K562 (cell line): Measurements from ENCODE around the gene LDAH. TPM values are rescaled to one million over a fixed set of nuclear protein-coding genes. Genes with fewer than 3 reads are reported as not detected.

ENCODE experiments used
- ATAC-seq: fragments of 200-7000 bp; cut with Tn5 transposase; 3 replicates; pipeline ENCODE4 v1.9.1; 2020; ENCODE audit warnings: moderate library complexity
- BruUV-seq: library from RNA; stranded (reverse); fragments of 400-500 nt; replicated peaks from 2 replicates; lab custom pipeline; 2021; lab: Mats Ljungman, UMichigan
- CTCF ChIA-PET: fragments of 300-600 bp; formaldehyde crosslinking; extraction: SDS; loops from one replicate; lab custom pipeline; 2021; ENCODE audit warnings: low intra/inter-chr PET ratio; lab: Yijun Ruan, JAX
- POLR2A ChIA-PET: fragments of 300-600, 350-650 bp; sonication (Branson Sonifier 250); formaldehyde crosslinking; extraction: SDS; loops from one replicate; lab custom pipeline; 2021; ENCODE audit warnings: antibody characterized with exemption, inconsistent platforms; lab: Yijun Ruan, JAX
- DNase-seq, 4 experiments: peaks; one replicate each; pipeline versions ENCODE4 v3.0.0 to v3.0.0-alpha.2; 2011 to 2018; ENCODE audit warnings: low spot score in 3 of 4, mixed read lengths in 3 of 4; ENCODE audit errors: extremely low read depth in 1 of 4
- FAIRE-seq: peaks from 2 replicates; lab custom pipeline; 2011; peaks lifted over from hg19 to GRCh38; lab: Jason Lieb, UNC
- H2AFZ ChIP-seq: 2 replicates; pipeline ENCODE4 v1.6.0; 2011; ENCODE audit warnings: low read depth, low read length, control low read depth, inconsistent platforms
- H3K27ac ChIP-seq: fragments of 200-600 bp; 3 replicates; pipeline ENCODE4 v1.8.0; 2011; ENCODE audit warnings: low read depth, mild to moderate bottlenecking, control low read depth, inconsistent platforms, low read length, moderate library complexity, mixed read lengths; ENCODE audit errors: extremely low read depth
- H3K27me3 ChIP-seq, 2 experiments: fragments of 300-600 bp in 1 of 2; 2 replicates in 1 of 2; 3 replicates in 1 of 2; pipeline versions ENCODE4 v1.6.0 to v1.8.0; 2011; ENCODE audit warnings: inconsistent platforms in 2 of 2, low read length in 2 of 2, mild to moderate bottlenecking in 1 of 2, mixed read lengths in 1 of 2, moderate library complexity in 1 of 2; ENCODE audit not compliant: control insufficient read depth in 2 of 2, insufficient read depth in 2 of 2
- H3K36me3 ChIP-seq: fragments of 300-600 bp; 3 replicates; pipeline ENCODE4 v1.8.0; 2011; ENCODE audit warnings: mild to moderate bottlenecking, low read length, inconsistent platforms; ENCODE audit not compliant: control insufficient read depth, insufficient read depth
- H3K4me1 ChIP-seq, 2 experiments: fragments of 200-600 bp in 1 of 2; replicated peaks in 1 of 2; 2 replicates in 1 of 2; 3 replicates in 1 of 2; pipeline versions ENCODE4 v1.5.1 to v1.8.0; 2011; ENCODE audit warnings: inconsistent platforms in 2 of 2, low read length in 2 of 2, mild to moderate bottlenecking in 1 of 2, mixed read lengths in 1 of 2, moderate library complexity in 1 of 2; ENCODE audit not compliant: control insufficient read depth in 2 of 2, insufficient read depth in 2 of 2
- H3K4me2 ChIP-seq: 2 replicates; pipeline ENCODE4 v1.6.1; 2011; ENCODE audit warnings: low read length, control low read depth, inconsistent platforms, mixed read lengths; ENCODE audit not compliant: insufficient read depth
- H3K4me3 ChIP-seq: fragments of 200-600 bp; sonication (generic), shearing (Covaris generic); 2 replicates; pipeline ENCODE4 v1.5.1; 2016; ENCODE audit warnings: control low read depth, inconsistent platforms
- H3K79me2 ChIP-seq: fragments of 200-600 bp; 3 replicates; pipeline ENCODE4 v1.8.0; 2011; ENCODE audit warnings: low read length, inconsistent platforms; ENCODE audit not compliant: control insufficient read depth, insufficient read depth
- H3K9ac ChIP-seq, 2 experiments: 2 replicates each; pipeline versions ENCODE4 v1.6.0 to v1.6.1; 2011; ENCODE audit warnings: low read depth in 2 of 2, low read length in 2 of 2, control low read depth in 1 of 2, inconsistent platforms in 1 of 2, mild to moderate bottlenecking in 1 of 2, mixed read lengths in 1 of 2; ENCODE audit not compliant: insufficient read depth in 1 of 2
- H3K9me1 ChIP-seq: one replicate; pipeline ENCODE4 v1.6.0; 2011; ENCODE audit warnings: inconsistent platforms, mild to moderate bottlenecking, low read length, moderate library complexity; ENCODE audit not compliant: control insufficient read depth, insufficient read depth
- H3K9me3 ChIP-seq: replicated peaks from 2 replicates; pipeline ENCODE4 v1.5.1; 2011; ENCODE audit warnings: low read depth, low read length, inconsistent platforms; ENCODE audit not compliant: control insufficient read depth, insufficient read depth
- H4K20me1 ChIP-seq: replicated peaks from 2 replicates; pipeline ENCODE4 v1.6.1; 2011; ENCODE audit warnings: low read length, inconsistent platforms, mixed read lengths; ENCODE audit not compliant: control insufficient read depth, insufficient read depth
- BRD4 ChIP-seq: fragments of 200-600 bp; sonication (generic); IDR thresholded peaks from 2 replicates; pipeline ENCODE4 v1.6.1; 2017; ENCODE audit warnings: inconsistent platforms
- C11orf30 ChIP-seq: fragments of 450-650 bp; IDR thresholded peaks from 2 replicates; pipeline ENCODE4 v1.6.1; 2016; ENCODE audit warnings: low read depth, mild to moderate bottlenecking
- CBX3 ChIP-seq, 2 experiments: IDR thresholded peaks; 1 replicate in 1 of 2; 2 replicates in 1 of 2; pipeline ENCODE4 v1.6.1; 2012; ENCODE audit warnings: inconsistent platforms in 2 of 2, low read length in 2 of 2, borderline replicate concordance in 1 of 2, control low read depth in 1 of 2
- FOXJ2 ChIP-seq: fragments of 200-800 bp; sonication (Bioruptor generic); IDR thresholded peaks from 2 replicates; pipeline ENCODE4 v1.6.1; 2016; ENCODE audit warnings: missing genetic modification characterization, missing compliant biosample characterization
- HLTF ChIP-seq: fragments of 450-650 bp; IDR thresholded peaks from 2 replicates; pipeline ENCODE4 v1.6.1; 2016
- NFRKB ChIP-seq: fragments of 450-650 bp; IDR thresholded peaks from 2 replicates; pipeline ENCODE4 v1.6.1; 2016; ENCODE audit warnings: low read depth
- POLR2G ChIP-seq: fragments of 200-400 bp; formaldehyde crosslinking; IDR thresholded peaks from 2 replicates; pipeline ENCODE4 v1.6.1; 2017; ENCODE audit warnings: low read depth, mild to moderate bottlenecking, antibody characterized with exemption, low read length, moderate library complexity
- SMAD4 ChIP-seq: fragments of 250-450 bp; sonication (Bioruptor Pico); conservative IDR thresholded peaks from 2 replicates; pipeline ENCODE4 v1.8.0; 2021; ENCODE audit warnings: inconsistent platforms, mild to moderate bottlenecking, moderate library complexity
- TCFL5 ChIP-seq: fragments of 250-450 bp; sonication (Bioruptor Pico); conservative IDR thresholded peaks from 2 replicates; pipeline ENCODE4 v1.6.1; 2021; ENCODE audit warnings: mild to moderate bottlenecking, moderate library complexity, matching md5 sums
- XRCC4 ChIP-seq: IDR thresholded peaks from one replicate; pipeline ENCODE4 v1.6.1; 2011; ENCODE audit not compliant: insufficient read depth, insufficient read length; ENCODE audit errors: extremely low read depth
- WGBS: fragments of 100-300 bp; shearing (Covaris generic); methylation state at CpG from one replicate; pipeline ENCODE4 v1.1.6; 2016; ENCODE audit warnings: low coverage, mixed read lengths; ENCODE audit not compliant: insufficient coverage; ENCODE audit errors: missing lambda C conversion rate; 5-methylcytosine and 5-hydroxymethylcytosine counted together
- in situ Hi-C: fragments of 300-500 bp; cut with MboI; formaldehyde crosslinking; loops from 4 replicates; pipeline ENCODE4 v1.15.0; 2018; ENCODE audit warnings: inconsistent platforms, mixed read lengths
- intact Hi-C: fragments of 100-400 bp; cut with micrococcal nuclease; formaldehyde crosslinking; loops from 2 replicates; pipeline ENCODE4 v1.14.2; 2022
- polyA plus RNA-seq, 8 experiments: library from polyadenylated mRNA; depleted of rRNA in 4 of 8; stranded (reverse) in 5 of 8; unstranded in 3 of 8; fragments of >200 nt; fragmentation: Nextera tagmentation in 2 of 8; fragmentation: Illumina TruSeq in 1 of 8; extraction: Ambion mirVana in 2 of 8; extraction: Trizol in 1 of 8; gene quantifications; 2 replicates each; pipeline versions ENCODE4 v1.2.1 to v1.2.3, GENCODE V29; 2011 to 2014; ENCODE audit warnings: inconsistent platforms in 1 of 8, missing spikeins in 1 of 8
- total RNA-seq, 7 experiments: library from RNA; depleted of rRNA in 6 of 7; stranded (reverse); fragments of >200 nt in 6 of 7; fragmentation: Illumina TruSeq in 2 of 7; extraction: Trizol in 2 of 7; gene quantifications; 2 replicates each; pipeline versions ENCODE4 v1.2.1 to v1.2.3, GENCODE V29; 2011 to 2021; ENCODE audit warnings: low replicate concordance in 1 of 7
- TF ChIP-seq, protein P1 (sequence below): IDR thresholded peaks from 2 replicates; pipeline ENCODE4 v1.6.1; 2016; ENCODE audit warnings: missing genetic modification characterization, missing compliant biosample characterization
- TF ChIP-seq, protein P2 (sequence below): fragments of 250-450 bp; sonication (Bioruptor Pico); IDR thresholded peaks from 2 replicates; pipeline ENCODE4 v1.5.0; 2020; ENCODE audit warnings: mild to moderate bottlenecking, borderline replicate concordance
- TF ChIP-seq, protein P3 (sequence below), 2 experiments: fragments of 450-650 bp; conservative IDR thresholded peaks; 2 replicates each; pipeline ENCODE4 v1.6.1; 2017; ENCODE audit warnings: mild to moderate bottlenecking in 2 of 2, moderate library complexity in 2 of 2

The LDAH gene
- total and polyA plus RNA-seq, 9 of the 15 experiments (the other 6 are each of a cell fraction or from before 2014, with no cell fraction given), result 22.3 to 60.1 (median 40.0) TPM

DNA sequence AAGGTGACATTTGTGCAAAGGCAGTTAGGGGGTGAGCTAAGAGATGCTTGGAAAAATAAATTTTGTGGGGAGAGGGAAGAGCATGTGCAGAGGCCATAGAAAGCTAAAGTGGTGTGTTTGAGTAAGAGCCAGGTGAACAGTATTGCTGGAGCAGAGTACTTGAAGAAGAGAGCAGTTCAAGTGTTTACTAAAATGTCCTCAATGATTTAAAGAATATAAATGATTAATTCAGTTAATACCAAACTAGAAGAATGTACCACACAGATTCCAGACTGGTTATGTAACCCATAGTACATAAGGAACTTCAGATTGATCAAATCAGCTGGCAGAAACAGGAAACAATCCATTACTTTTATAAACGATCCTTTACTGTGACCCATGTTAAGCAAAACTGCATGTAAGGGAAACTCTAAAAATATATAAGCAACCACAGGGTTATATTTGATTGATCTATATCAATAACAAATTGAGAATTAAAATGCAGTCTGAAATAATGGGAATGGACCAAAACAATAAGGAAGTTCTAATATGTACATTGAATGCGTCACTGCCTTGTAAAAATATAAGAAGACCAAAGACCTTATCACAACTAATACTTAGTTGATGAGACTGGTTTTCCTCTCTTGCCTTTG lies 76.9 kb downstream of the LDAH start:
- no peak overlapping the region for H3K9ac ChIP-seq
- ATAC-seq (no peak), DNase-seq (no peak)
- no peak overlapping the region for H3K4me2 ChIP-seq
- BruUV-seq, result no TSS peak
- H3K27me3 ChIP-seq, result no peaks in the 10 kb centered on the region
- peaks cover 0 to 2% of the 10 kb centered on the region in 2 experiments; a peak in 1 of 5 replicates for H3K4me1 ChIP-seq
- no peaks in the 10 kb centered on the region for H3K9me3 ChIP-seq
- ChIA-PET CTCF (no interaction called here), POLR2A (no interaction called here)
- no peaks in the 10 kb centered on the region for H4K20me1 ChIP-seq
- 23% methylated on average over 2 of the region's 2 CpGs for WGBS
- no peak overlapping the region for H3K27ac ChIP-seq
- H3K79me2 ChIP-seq, result no peaks in the 10 kb centered on the region
- H3K4me3 ChIP-seq, result no peak overlapping the region
- in situ Hi-C loops, result no loop called here
- TF ChIP-seq SMAD4 (no peak), XRCC4 (no peak), NFRKB (no peak), CBX3 (IDR thresholded peaks at IDR 0.05; ENCODE audit: borderline replicate concordance in 1 of 2, low read length in 2 of 2) (no peak), HLTF (no peak), BRD4 (no peak), FOXJ2 (tag) (no peak), C11orf30 (no peak), POLR2G (no peak), TCFL5 (CRISPR knock-in tag) (no peak)
- TF ChIP-seq, protein P1, sequence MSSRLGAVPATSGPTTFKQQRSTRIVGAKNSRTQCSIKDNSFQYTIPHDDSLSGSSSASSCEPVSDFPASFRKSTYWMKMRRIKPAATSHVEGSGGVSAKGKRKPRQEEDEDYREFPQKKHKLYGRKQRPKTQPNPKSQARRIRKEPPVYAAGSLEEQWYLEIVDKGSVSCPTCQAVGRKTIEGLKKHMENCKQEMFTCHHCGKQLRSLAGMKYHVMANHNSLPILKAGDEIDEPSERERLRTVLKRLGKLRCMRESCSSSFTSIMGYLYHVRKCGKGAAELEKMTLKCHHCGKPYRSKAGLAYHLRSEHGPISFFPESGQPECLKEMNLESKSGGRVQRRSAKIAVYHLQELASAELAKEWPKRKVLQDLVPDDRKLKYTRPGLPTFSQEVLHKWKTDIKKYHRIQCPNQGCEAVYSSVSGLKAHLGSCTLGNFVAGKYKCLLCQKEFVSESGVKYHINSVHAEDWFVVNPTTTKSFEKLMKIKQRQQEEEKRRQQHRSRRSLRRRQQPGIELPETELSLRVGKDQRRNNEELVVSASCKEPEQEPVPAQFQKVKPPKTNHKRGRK (tag), result no peak
- TF ChIP-seq, protein P2, sequence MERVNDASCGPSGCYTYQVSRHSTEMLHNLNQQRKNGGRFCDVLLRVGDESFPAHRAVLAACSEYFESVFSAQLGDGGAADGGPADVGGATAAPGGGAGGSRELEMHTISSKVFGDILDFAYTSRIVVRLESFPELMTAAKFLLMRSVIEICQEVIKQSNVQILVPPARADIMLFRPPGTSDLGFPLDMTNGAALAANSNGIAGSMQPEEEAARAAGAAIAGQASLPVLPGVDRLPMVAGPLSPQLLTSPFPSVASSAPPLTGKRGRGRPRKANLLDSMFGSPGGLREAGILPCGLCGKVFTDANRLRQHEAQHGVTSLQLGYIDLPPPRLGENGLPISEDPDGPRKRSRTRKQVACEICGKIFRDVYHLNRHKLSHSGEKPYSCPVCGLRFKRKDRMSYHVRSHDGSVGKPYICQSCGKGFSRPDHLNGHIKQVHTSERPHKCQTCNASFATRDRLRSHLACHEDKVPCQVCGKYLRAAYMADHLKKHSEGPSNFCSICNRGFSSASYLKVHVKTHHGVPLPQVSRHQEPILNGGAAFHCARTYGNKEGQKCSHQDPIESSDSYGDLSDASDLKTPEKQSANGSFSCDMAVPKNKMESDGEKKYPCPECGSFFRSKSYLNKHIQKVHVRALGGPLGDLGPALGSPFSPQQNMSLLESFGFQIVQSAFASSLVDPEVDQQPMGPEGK (CRISPR knock-in tag), result no peak
- TF ChIP-seq, protein P3, sequence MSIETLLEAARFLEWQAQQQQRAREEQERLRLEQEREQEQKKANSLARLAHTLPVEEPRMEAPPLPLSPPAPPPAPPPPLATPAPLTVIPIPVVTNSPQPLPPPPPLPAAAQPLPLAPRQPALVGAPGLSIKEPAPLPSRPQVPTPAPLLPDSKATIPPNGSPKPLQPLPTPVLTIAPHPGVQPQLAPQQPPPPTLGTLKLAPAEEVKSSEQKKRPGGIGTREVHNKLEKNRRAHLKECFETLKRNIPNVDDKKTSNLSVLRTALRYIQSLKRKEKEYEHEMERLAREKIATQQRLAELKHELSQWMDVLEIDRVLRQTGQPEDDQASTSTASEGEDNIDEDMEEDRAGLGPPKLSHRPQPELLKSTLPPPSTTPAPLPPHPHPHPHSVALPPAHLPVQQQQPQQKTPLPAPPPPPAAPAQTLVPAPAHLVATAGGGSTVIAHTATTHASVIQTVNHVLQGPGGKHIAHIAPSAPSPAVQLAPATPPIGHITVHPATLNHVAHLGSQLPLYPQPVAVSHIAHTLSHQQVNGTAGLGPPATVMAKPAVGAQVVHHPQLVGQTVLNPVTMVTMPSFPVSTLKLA (conservative IDR thresholded peaks at IDR 0.05), result no peak
- TF ChIP-seq, all 486 proteins: peak for 0
- H3K36me3 ChIP-seq, result no peaks in the 10 kb centered on the region; the same call in 2 of the 3 replicates
- no peaks in the 10 kb centered on the region for H3K9me1 ChIP-seq
- no peak for FAIRE-seq
- intact Hi-C loops, result no loop called here
- no peak overlapping the region for H2AFZ ChIP-seq
